Suprapubic skin (tissue), 4 donors: ENCODE data around the gene LETM1. TPM values are rescaled to one million over a fixed set of nuclear protein-coding genes. Genes with fewer than 3 reads are reported as not detected.
A peak's percentile ranks its signal among the peaks of the same experiment; 100 is the strongest.

Experiments used
- DNase-seq, 2 donors: peaks; one replicate each; pipeline ENCODE4 v3.0.0-alpha.2; 2019; ENCODE audit warnings: low spot score in 2 of 2
- H3K27ac ChIP-seq: fragments of 200-600 bp; sonication (generic); one replicate; pipeline ENCODE4 v1.5.1; 2019
- H3K27me3 ChIP-seq: fragments of 200-600 bp; sonication (generic); one replicate; pipeline ENCODE4 v1.5.1; 2019
- H3K36me3 ChIP-seq: fragments of 200-600 bp; sonication (generic); one replicate; pipeline ENCODE4 v1.5.1; 2019
- H3K4me1 ChIP-seq: fragments of 200-600 bp; sonication (generic); one replicate; pipeline ENCODE4 v1.5.1; 2019
- H3K4me3 ChIP-seq: fragments of 200-600 bp; sonication (generic); one replicate; pipeline ENCODE4 v1.5.1; 2019; ENCODE audit warnings: mild to moderate bottlenecking
- H3K9me3 ChIP-seq: fragments of 200-600 bp; sonication (generic); one replicate; pipeline ENCODE4 v1.5.1; 2019
- CTCF ChIP-seq, 2 donors: fragments of 200-600 bp in 1 of 2; fragments of 450-650 bp in 1 of 2; sonication (generic) in 1 of 2; IDR thresholded peaks; one replicate each; pipeline ENCODE4 v1.5.1; 2016 to 2019; ENCODE audit warnings: antibody characterized with exemption in 2 of 2, mild to moderate bottlenecking in 1 of 2, moderate library complexity in 1 of 2
- EP300 ChIP-seq: sonication (generic); formaldehyde crosslinking; IDR thresholded peaks from one replicate; pipeline ENCODE4 v1.6.1; 2017; ENCODE audit warnings: antibody characterized with exemption
- POLR2A ChIP-seq, 2 donors: fragments of 450-650 bp; IDR thresholded peaks; one replicate each; pipeline ENCODE4 v1.6.1; 2017; ENCODE audit warnings: antibody characterized with exemption in 2 of 2, mild to moderate bottlenecking in 2 of 2, moderate library complexity in 2 of 2
- POLR2AphosphoS5 ChIP-seq, 3 donors: sonication (generic); formaldehyde crosslinking; IDR thresholded peaks; one replicate each; pipeline ENCODE4 v1.6.1; 2017; ENCODE audit warnings: antibody characterized with exemption in 3 of 3
- WGBS: methylation state at CpG from one replicate; pipeline ENCODE4 v1.1.5; 2018; 5-methylcytosine and 5-hydroxymethylcytosine counted together
- total RNA-seq, 4 donors: library from RNA; depleted of rRNA; stranded (reverse); fragments of >200 nt; gene quantifications; one replicate each; pipeline ENCODE4 v1.1.0, GENCODE V29; 2016

The LETM1 gene
- total RNA-seq, 4 donors from 2014 or later: 64.0 to 73.5 (median 65.2) TPM

- Histone ChIP-seq H3K27ac (peak overlapping the region; percentile 97), H3K9me3 (no peaks in the 10 kb centered on the region), H3K36me3 (no peaks in the 10 kb centered on the region), H3K4me3 (peak overlapping the region; percentile 89), H3K27me3 (no peaks in the 10 kb centered on the region), H3K4me1 (peaks cover 21% of the 10 kb centered on the region)
- no CpG with 5 or more reads among the region's 22 CpGs for WGBS
- no peak for TF ChIP-seq POLR2A (IDR thresholded peaks at IDR 0.05)
- TF ChIP-seq CTCF (IDR thresholded peaks at IDR 0.05): no peak
- no peak for TF ChIP-seq POLR2AphosphoS5 (IDR thresholded peaks at IDR 0.05)
- no peak for TF ChIP-seq EP300
- peak; percentile 92 to 96 for DNase-seq
Measured at GRCh38 chr4:1870328-1870577, 14.3 kb upstream of the LETM1 start.

GRCh38 chr4:1869530-1870327 is 13.8 kb upstream of the LETM1 start:
- no peaks in the 10 kb centered on the region for H3K36me3 ChIP-seq
- peak overlapping the region; percentile 89 for H3K4me3 ChIP-seq
- H3K4me1 ChIP-seq: peaks cover 21% of the 10 kb centered on the region
- TF ChIP-seq EP300 (no peak), POLR2A (IDR thresholded peaks at IDR 0.05) (no peak)
- no peaks in the 10 kb centered on the region for H3K9me3 ChIP-seq
- peak overlapping the region; percentile 97 for H3K27ac ChIP-seq
- no peaks in the 10 kb centered on the region for H3K27me3 ChIP-seq
- DNase-seq: peak in 1 of 2 donors; percentile 75
- WGBS: 66% methylated on average over 13 of the region's 19 CpGs

GRCh38 chr4:1868912-1869311 is 13.0 kb upstream of the LETM1 start:
- 97% methylated on average over 3 of the region's 3 CpGs for WGBS
- no peak overlapping the region for H3K27ac ChIP-seq
- H3K27me3 ChIP-seq: no peaks in the 10 kb centered on the region
- TF ChIP-seq CTCF (IDR thresholded peaks at IDR 0.05): no peak
- no peak for TF ChIP-seq POLR2A (IDR thresholded peaks at IDR 0.05)
- no peak for TF ChIP-seq POLR2AphosphoS5 (IDR thresholded peaks at IDR 0.05)
- TF ChIP-seq EP300: no peak
- DNase-seq: no peak
- no peak overlapping the region for H3K4me3 ChIP-seq
- H3K9me3 ChIP-seq: no peaks in the 10 kb centered on the region
- no peaks in the 10 kb centered on the region for H3K36me3 ChIP-seq
- peaks cover 21% of the 10 kb centered on the region for H3K4me1 ChIP-seq

GRCh38 chr4:1868293-1868692 is 12.3 kb upstream of the LETM1 start:
- 77% methylated on average over 5 of the region's 5 CpGs for WGBS
- Histone ChIP-seq H3K4me3 (no peak overlapping the region), H3K27me3 (no peaks in the 10 kb centered on the region), H3K9me3 (no peaks in the 10 kb centered on the region), H3K27ac (no peak overlapping the region), H3K4me1 (peaks cover 21% of the 10 kb centered on the region), H3K36me3 (no peaks in the 10 kb centered on the region)
- DNase-seq: no peak
- TF ChIP-seq POLR2A (IDR thresholded peaks at IDR 0.05): no peak
- no peak for TF ChIP-seq POLR2AphosphoS5 (IDR thresholded peaks at IDR 0.05)
- TF ChIP-seq EP300: no peak
- TF ChIP-seq CTCF (IDR thresholded peaks at IDR 0.05): no peak

GRCh38 chr4:1866189-1866661 is 10.3 kb upstream of the LETM1 start:
- no peak for DNase-seq
- 55% methylated on average over 7 of the region's 7 CpGs for WGBS
- Histone ChIP-seq H3K4me1 (peaks cover 15% of the 10 kb centered on the region), H3K4me3 (no peak overlapping the region), H3K27me3 (no peaks in the 10 kb centered on the region), H3K9me3 (no peaks in the 10 kb centered on the region), H3K36me3 (no peaks in the 10 kb centered on the region), H3K27ac (no peak overlapping the region)
- TF ChIP-seq POLR2AphosphoS5 (IDR thresholded peaks at IDR 0.05) (no peak), EP300 (no peak), POLR2A (IDR thresholded peaks at IDR 0.05) (no peak), CTCF (IDR thresholded peaks at IDR 0.05) (no peak)
